ENCODE measurements around the gene CWC15. TPM values are rescaled to one million over a fixed set of nuclear protein-coding genes. Genes with fewer than 3 reads are reported as not detected.

CWC15 gene
- total RNA-seq, 1 donor from 2014 or later: 103 TPM

GRCh38 chr11:94924171-94924572 lies 49.2 kb downstream of the CWC15 start:
- H3K79me2 ChIP-seq (ENCODE audit: low read depth): no peaks in the 10 kb centered on the region
- H3K9ac ChIP-seq: no peak overlapping the region
- Mint-ChIP-seq H3K27me3 (ENCODE audit: insufficient read depth, low read depth) (peaks cover 4% of the 10 kb centered on the region), H3K4me3 (no peak overlapping the region), H3K4me1 (peaks cover 66% of the 10 kb centered on the region), H3K9me3 (no peaks in the 10 kb centered on the region), H3K36me3 (no peaks in the 10 kb centered on the region), H3K27ac (no peak overlapping the region)
- no peak overlapping the region for H3K4me2 ChIP-seq
- no peak overlapping the region for H2AFZ ChIP-seq (replicated peaks)
- H3K9me3 ChIP-seq (ENCODE audit: low read depth): no peaks in the 10 kb centered on the region
- DNase-seq (ENCODE audit: low spot score): no peak
- no peak overlapping the region for H3K4me3 ChIP-seq
- no peaks in the 10 kb centered on the region for H3F3A ChIP-seq (ENCODE audit: low read depth)
- H3K27ac ChIP-seq: no peak overlapping the region
- H3K4me1 ChIP-seq: peaks cover 13% of the 10 kb centered on the region
- H3K36me3 ChIP-seq: no peaks in the 10 kb centered on the region
- TF ChIP-seq, protein P1, sequence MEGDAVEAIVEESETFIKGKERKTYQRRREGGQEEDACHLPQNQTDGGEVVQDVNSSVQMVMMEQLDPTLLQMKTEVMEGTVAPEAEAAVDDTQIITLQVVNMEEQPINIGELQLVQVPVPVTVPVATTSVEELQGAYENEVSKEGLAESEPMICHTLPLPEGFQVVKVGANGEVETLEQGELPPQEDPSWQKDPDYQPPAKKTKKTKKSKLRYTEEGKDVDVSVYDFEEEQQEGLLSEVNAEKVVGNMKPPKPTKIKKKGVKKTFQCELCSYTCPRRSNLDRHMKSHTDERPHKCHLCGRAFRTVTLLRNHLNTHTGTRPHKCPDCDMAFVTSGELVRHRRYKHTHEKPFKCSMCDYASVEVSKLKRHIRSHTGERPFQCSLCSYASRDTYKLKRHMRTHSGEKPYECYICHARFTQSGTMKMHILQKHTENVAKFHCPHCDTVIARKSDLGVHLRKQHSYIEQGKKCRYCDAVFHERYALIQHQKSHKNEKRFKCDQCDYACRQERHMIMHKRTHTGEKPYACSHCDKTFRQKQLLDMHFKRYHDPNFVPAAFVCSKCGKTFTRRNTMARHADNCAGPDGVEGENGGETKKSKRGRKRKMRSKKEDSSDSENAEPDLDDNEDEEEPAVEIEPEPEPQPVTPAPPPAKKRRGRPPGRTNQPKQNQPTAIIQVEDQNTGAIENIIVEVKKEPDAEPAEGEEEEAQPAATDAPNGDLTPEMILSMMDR (IDR thresholded peaks at IDR 0.05): no peak
- TF ChIP-seq EZH2 (IDR thresholded peaks at IDR 0.05) (no peak), EZH2phosphoT487 (IDR thresholded peaks at IDR 0.05) (no peak)
- H3K27me3 ChIP-seq: no peaks in the 10 kb centered on the region
- no peaks in the 10 kb centered on the region for H4K20me1 ChIP-seq (ENCODE audit: low read depth)

DNA sequence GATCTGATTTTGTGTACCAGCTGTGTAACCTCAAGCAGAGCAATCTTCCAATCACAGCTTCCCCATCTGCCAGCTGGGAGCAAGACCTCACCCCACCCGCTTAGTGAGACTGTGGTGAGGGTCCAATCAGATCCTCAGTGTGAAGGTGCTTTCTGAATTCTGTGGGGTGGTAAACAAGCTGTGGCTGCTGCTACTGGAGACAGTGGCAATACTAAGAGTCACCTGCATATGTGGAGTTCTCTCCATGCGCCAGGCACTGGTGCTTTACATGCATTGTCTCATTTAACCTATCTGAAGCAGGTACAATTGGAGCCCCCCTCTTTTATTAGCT lies 50.4 kb downstream of the CWC15 start:
- DNase-seq (ENCODE audit: low spot score): no peak
- Mint-ChIP-seq H3K27ac (peak overlapping the region; percentile 28), H3K27me3 (ENCODE audit: insufficient read depth, low read depth) (peaks cover 4% of the 10 kb centered on the region)

GRCh38 chr11:94922321-94923003 lies 50.9 kb downstream of the CWC15 start:
- Mint-ChIP-seq H3K36me3 (no peaks in the 10 kb centered on the region), H3K4me1 (peaks cover 56% of the 10 kb centered on the region), H3K9me3 (no peaks in the 10 kb centered on the region), H3K27me3 (ENCODE audit: insufficient read depth, low read depth) (peaks cover 4% of the 10 kb centered on the region), H3K27ac (peak overlapping the region; percentile 5), H3K4me3 (peak overlapping the region; percentile 9)
- Histone ChIP-seq H3K36me3 (no peaks in the 10 kb centered on the region), H3F3A (ENCODE audit: low read depth) (no peaks in the 10 kb centered on the region), H3K9me3 (ENCODE audit: low read depth) (no peaks in the 10 kb centered on the region), H3K27ac (no peak overlapping the region), H3K4me3 (no peak overlapping the region), H3K4me2 (no peak overlapping the region), H3K4me1 (peaks cover 13% of the 10 kb centered on the region), H2AFZ (replicated peaks) (no peak overlapping the region), H3K9ac (no peak overlapping the region), H4K20me1 (ENCODE audit: low read depth) (no peaks in the 10 kb centered on the region), H3K27me3 (no peaks in the 10 kb centered on the region), H3K79me2 (ENCODE audit: low read depth) (no peaks in the 10 kb centered on the region)
- TF ChIP-seq EZH2phosphoT487 (IDR thresholded peaks at IDR 0.05) (no peak), EZH2 (IDR thresholded peaks at IDR 0.05) (no peak)
- TF ChIP-seq, protein P1 (IDR thresholded peaks at IDR 0.05): no peak
- no peak for DNase-seq (ENCODE audit: low spot score)

More for the DNA sequence above, 50.4 kb downstream of the CWC15 start:
- Histone ChIP-seq H3K4me2 (no peak overlapping the region), H2AFZ (replicated peaks) (no peak overlapping the region), H3K4me1 (peaks cover 13% of the 10 kb centered on the region), H3K27me3 (no peaks in the 10 kb centered on the region), H3K79me2 (ENCODE audit: low read depth) (no peaks in the 10 kb centered on the region), H4K20me1 (ENCODE audit: low read depth) (no peaks in the 10 kb centered on the region), H3K4me3 (no peak overlapping the region), H3K9ac (no peak overlapping the region), H3K27ac (no peak overlapping the region), H3F3A (ENCODE audit: low read depth) (no peaks in the 10 kb centered on the region), H3K36me3 (no peaks in the 10 kb centered on the region), H3K9me3 (ENCODE audit: low read depth) (no peaks in the 10 kb centered on the region)
- TF ChIP-seq EZH2 (IDR thresholded peaks at IDR 0.05): no peak
- TF ChIP-seq EZH2phosphoT487 (IDR thresholded peaks at IDR 0.05): no peak
- TF ChIP-seq, protein P1 (IDR thresholded peaks at IDR 0.05): no peak
- Mint-ChIP-seq H3K4me1 (peaks cover 58% of the 10 kb centered on the region), H3K9me3 (no peaks in the 10 kb centered on the region), H3K4me3 (no peak overlapping the region), H3K36me3 (no peaks in the 10 kb centered on the region)

All from neural progenitor cell (in vitro differentiated cells).